A549 (cell line): ENCODE results near the gene CELSR1. TPM values are rescaled to one million over a fixed set of nuclear protein-coding genes. Genes with fewer than 3 reads are reported as not detected.

ENCODE experiments used
- ATAC-seq, 2 experiments: fragments of 200-7000 bp in 1 of 2; fragments of >200 bp in 1 of 2; cut with Nextera tagmentation in 1 of 2; cut with Tn5 transposase in 1 of 2; 3 replicates each; pipeline versions ENCODE4 v1.8.0 to v1.9.1; 2018 to 2020; ENCODE audit warnings: mild to moderate bottlenecking in 1 of 2, moderate library complexity in 1 of 2
- CTCF ChIA-PET: fragments of 300-600 bp; sonication (Branson Sonifier 250); formaldehyde crosslinking; extraction: SDS; loops from one replicate; lab custom pipeline; 2021; ENCODE audit warnings: antibody characterized with exemption, inconsistent platforms; lab: Yijun Ruan, JAX
- POLR2A ChIA-PET: fragments of 350-600 bp; formaldehyde crosslinking; extraction: SDS; loops from one replicate; lab custom pipeline; 2021; ENCODE audit warnings: antibody characterized with exemption, inconsistent platforms; lab: Yijun Ruan, JAX
- DNase-seq, 2 experiments: peaks; one replicate each; pipeline versions ENCODE4 v3.0.0 to v3.0.0-alpha.2; 2011 to 2016; ENCODE audit warnings: low read depth in 1 of 2, low spot score in 1 of 2
- FAIRE-seq: peaks from 2 replicates; lab custom pipeline; 2011; peaks lifted over from hg19 to GRCh38; lab: Jason Lieb, UNC
- H3K27ac ChIP-seq, 2 experiments: fragments of >200 bp; sonication (Bioruptor Twin); formaldehyde crosslinking; 3 replicates each; pipeline ENCODE4 v1.5.1; 2016 to 2017
- H3K4me1 ChIP-seq: fragments of >200 bp; sonication (Bioruptor Twin); formaldehyde crosslinking; 3 replicates; pipeline ENCODE4 v1.6.1; 2016
- H3K4me2 ChIP-seq: fragments of >200 bp; sonication (Bioruptor Twin); formaldehyde crosslinking; 3 replicates; pipeline ENCODE4 v1.6.1; 2016
- H3K4me3 ChIP-seq: fragments of >200 bp; sonication (Bioruptor Twin); formaldehyde crosslinking; 3 replicates; pipeline ENCODE4 v1.5.1; 2016
- H3K9me3 ChIP-seq: fragments of >200 bp; sonication (Bioruptor Twin); formaldehyde crosslinking; 3 replicates; pipeline ENCODE4 v1.6.1; 2016
- BHLHE40 ChIP-seq: IDR thresholded peaks from 2 replicates; pipeline ENCODE4 v1.6.1; 2012; ENCODE audit warnings: low read depth, low read length, inconsistent platforms
- CBX8 ChIP-seq: fragments of 200-600 bp; sonication (generic); IDR thresholded peaks from 2 replicates; pipeline ENCODE4 v1.6.1; 2016
- PHF8 ChIP-seq: fragments of 200-600 bp; sonication (generic); IDR thresholded peaks from 2 replicates; pipeline ENCODE4 v1.6.1; 2016; ENCODE audit warnings: low read depth, mild to moderate bottlenecking, antibody characterized with exemption, moderate library complexity, borderline replicate concordance
- SMC3 ChIP-seq: fragments of >200 bp; sonication (Bioruptor Twin); formaldehyde crosslinking; IDR thresholded peaks from 3 replicates; pipeline ENCODE4 v1.6.1; 2018; ENCODE audit warnings: inconsistent platforms
- ZFP36 ChIP-seq: fragments of 450-650 bp; IDR thresholded peaks from 2 replicates; pipeline ENCODE4 v1.6.1; 2014; ENCODE audit warnings: borderline replicate concordance; ENCODE audit not compliant: partially characterized antibody
- WGBS: methylation state at CpG from one replicate; pipeline ENCODE4 v1.1.6; 2017; ENCODE audit errors: missing lambda C conversion rate; 5-methylcytosine and 5-hydroxymethylcytosine counted together
- polyA plus RNA-seq, 4 experiments: library from polyadenylated mRNA; depleted of rRNA in 3 of 4; stranded (reverse); fragments of >200 nt; fragmentation: RNase III in 1 of 4; extraction: RNeasy Plus Mini Kit Qiagen cat#74134 plus additional on column Dnase treatment in 1 of 4; gene quantifications; 2 replicates in 3 of 4; 3 replicates in 1 of 4; pipeline ENCODE4 v1.2.3, GENCODE V29; 2011 to 2017
- TF ChIP-seq, protein P1 (sequence below): fragments of 200-600 bp; sonication (generic); IDR thresholded peaks from 2 replicates; pipeline ENCODE4 v1.6.1; 2016; ENCODE audit warnings: antibody characterized with exemption, mild to moderate bottlenecking, moderate library complexity
- TF ChIP-seq, protein P2 (sequence below): IDR thresholded peaks from 2 replicates; pipeline ENCODE4 v1.6.1; 2012

CELSR1 gene
- polyA plus RNA-seq, 2 of the 4 experiments (the other 2 are of a cell fraction), result 15.3 to 31.8 TPM

DNA sequence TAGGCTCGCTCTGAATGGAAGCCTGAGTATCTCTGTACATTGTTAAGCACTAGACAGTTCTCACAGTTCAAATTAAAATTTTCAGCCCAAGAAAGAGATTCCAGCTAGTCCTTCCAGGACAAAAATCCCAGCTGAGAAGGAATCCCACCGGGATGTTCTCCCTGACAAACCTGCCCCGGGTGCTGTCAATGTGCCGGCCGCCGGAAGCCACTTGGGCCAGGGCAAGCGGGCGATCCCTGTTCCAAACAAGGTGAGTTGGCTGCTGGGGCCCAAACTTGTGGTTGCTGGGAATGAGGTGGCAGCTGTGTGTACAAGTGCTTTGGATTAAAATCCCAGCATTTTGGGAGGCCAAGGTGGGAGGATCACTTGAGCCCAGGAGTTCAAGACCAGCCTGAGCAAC lies 225.4 kb downstream of the CELSR1 start:
- Histone ChIP-seq H3K4me3 (no peak overlapping the region), H3K4me1 (no peaks in the 10 kb centered on the region), H3K4me2 (no peak overlapping the region), H3K9me3 (no peaks in the 10 kb centered on the region), H3K27ac (no peak overlapping the region)
- ATAC-seq, result no peak
- WGBS, result 85% methylated on average over 8 of the region's 8 CpGs
- ChIA-PET POLR2A (no interaction called here), CTCF (interaction anchor here (1.0 to 20.1 kb wide), 4 partner anchors 29 to 318 kb away, joined by 3 to 272 read pairs (median 6); no protein-coding TSS in a partner anchor)
- DNase-seq, result no peak
- TF ChIP-seq PHF8 (no peak), CBX8 (no peak), BHLHE40 (no peak), SMC3 (no peak), ZFP36 (no peak)
- TF ChIP-seq, protein P1, sequence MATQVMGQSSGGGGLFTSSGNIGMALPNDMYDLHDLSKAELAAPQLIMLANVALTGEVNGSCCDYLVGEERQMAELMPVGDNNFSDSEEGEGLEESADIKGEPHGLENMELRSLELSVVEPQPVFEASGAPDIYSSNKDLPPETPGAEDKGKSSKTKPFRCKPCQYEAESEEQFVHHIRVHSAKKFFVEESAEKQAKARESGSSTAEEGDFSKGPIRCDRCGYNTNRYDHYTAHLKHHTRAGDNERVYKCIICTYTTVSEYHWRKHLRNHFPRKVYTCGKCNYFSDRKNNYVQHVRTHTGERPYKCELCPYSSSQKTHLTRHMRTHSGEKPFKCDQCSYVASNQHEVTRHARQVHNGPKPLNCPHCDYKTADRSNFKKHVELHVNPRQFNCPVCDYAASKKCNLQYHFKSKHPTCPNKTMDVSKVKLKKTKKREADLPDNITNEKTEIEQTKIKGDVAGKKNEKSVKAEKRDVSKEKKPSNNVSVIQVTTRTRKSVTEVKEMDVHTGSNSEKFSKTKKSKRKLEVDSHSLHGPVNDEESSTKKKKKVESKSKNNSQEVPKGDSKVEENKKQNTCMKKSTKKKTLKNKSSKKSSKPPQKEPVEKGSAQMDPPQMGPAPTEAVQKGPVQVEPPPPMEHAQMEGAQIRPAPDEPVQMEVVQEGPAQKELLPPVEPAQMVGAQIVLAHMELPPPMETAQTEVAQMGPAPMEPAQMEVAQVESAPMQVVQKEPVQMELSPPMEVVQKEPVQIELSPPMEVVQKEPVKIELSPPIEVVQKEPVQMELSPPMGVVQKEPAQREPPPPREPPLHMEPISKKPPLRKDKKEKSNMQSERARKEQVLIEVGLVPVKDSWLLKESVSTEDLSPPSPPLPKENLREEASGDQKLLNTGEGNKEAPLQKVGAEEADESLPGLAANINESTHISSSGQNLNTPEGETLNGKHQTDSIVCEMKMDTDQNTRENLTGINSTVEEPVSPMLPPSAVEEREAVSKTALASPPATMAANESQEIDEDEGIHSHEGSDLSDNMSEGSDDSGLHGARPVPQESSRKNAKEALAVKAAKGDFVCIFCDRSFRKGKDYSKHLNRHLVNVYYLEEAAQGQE, result no peak
- TF ChIP-seq, protein P2, sequence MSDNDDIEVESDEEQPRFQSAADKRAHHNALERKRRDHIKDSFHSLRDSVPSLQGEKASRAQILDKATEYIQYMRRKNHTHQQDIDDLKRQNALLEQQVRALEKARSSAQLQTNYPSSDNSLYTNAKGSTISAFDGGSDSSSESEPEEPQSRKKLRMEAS, result no peak
- FAIRE-seq, result no peak

Other genes starting within 250 kb of the CELSR1 start
- 11.4 and 11.5 TPM in 2 replicates for gene GTSE1, start 240.8 kb downstream of the CELSR1 start, polyA plus RNA-seq (2011; rRNA removed)
- 22.9 to 26.9 TPM (median 25.7 TPM) in 3 replicates for gene GTSE1, start 240.8 kb downstream of the CELSR1 start, polyA plus RNA-seq (2017; fragmentation: RNase III; extraction: RNeasy Plus Mini Kit Qiagen cat#74134 plus additional on column Dnase treatment)
- gene TRMU, start 201.9 kb downstream of the CELSR1 start, polyA plus RNA-seq (2011; rRNA removed), result 30.7 and 33.4 TPM in 2 replicates
- 39.6 to 44.1 TPM (median 41.9 TPM) in 3 replicates for gene TRMU, start 201.9 kb downstream of the CELSR1 start, polyA plus RNA-seq (2017; fragmentation: RNase III; extraction: RNeasy Plus Mini Kit Qiagen cat#74134 plus additional on column Dnase treatment)
- gene GRAMD4, start 82.8 kb upstream of the CELSR1 start, polyA plus RNA-seq (2011; rRNA removed), result 13.1 and 13.2 TPM in 2 replicates
- gene GRAMD4, start 82.8 kb upstream of the CELSR1 start, polyA plus RNA-seq (2017; fragmentation: RNase III; extraction: RNeasy Plus Mini Kit Qiagen cat#74134 plus additional on column Dnase treatment), result 6.0 to 8.1 TPM (median 7.7 TPM) in 3 replicates
- gene CERK, start 200.6 kb upstream of the CELSR1 start, polyA plus RNA-seq (2011; rRNA removed), result 13.1 and 17.7 TPM in 2 replicates
- 13.8 to 15.6 TPM (median 15.6 TPM) in 3 replicates for gene CERK, start 200.6 kb upstream of the CELSR1 start, polyA plus RNA-seq (2017; fragmentation: RNase III; extraction: RNeasy Plus Mini Kit Qiagen cat#74134 plus additional on column Dnase treatment)
- gene TBC1D22A, start 225.0 kb upstream of the CELSR1 start, polyA plus RNA-seq (2011; rRNA removed), result 10.4 and 10.8 TPM in 2 replicates
- 8.2 to 9.7 TPM (median 8.9 TPM) in 3 replicates for gene TBC1D22A, start 225.0 kb upstream of the CELSR1 start, polyA plus RNA-seq (2017; fragmentation: RNase III; extraction: RNeasy Plus Mini Kit Qiagen cat#74134 plus additional on column Dnase treatment)